HG03457 (cell line): ENCODE measurements around the gene SLC28A1.
"Not testable (repeated sequence)": the region's sequence is repeated elsewhere in the genome, so short reads cannot be mapped to it uniquely, and the experiment has no call there.

Experiments used
- ATAC-seq: cut with Tn5 transposase; IDR thresholded peaks from one replicate; pipeline ENCODE4 v1.9.1; 2021; ENCODE audit warnings: moderate number of reproducible peaks; ENCODE audit not compliant: unreplicated experiment

SLC28A1 gene

DNA sequence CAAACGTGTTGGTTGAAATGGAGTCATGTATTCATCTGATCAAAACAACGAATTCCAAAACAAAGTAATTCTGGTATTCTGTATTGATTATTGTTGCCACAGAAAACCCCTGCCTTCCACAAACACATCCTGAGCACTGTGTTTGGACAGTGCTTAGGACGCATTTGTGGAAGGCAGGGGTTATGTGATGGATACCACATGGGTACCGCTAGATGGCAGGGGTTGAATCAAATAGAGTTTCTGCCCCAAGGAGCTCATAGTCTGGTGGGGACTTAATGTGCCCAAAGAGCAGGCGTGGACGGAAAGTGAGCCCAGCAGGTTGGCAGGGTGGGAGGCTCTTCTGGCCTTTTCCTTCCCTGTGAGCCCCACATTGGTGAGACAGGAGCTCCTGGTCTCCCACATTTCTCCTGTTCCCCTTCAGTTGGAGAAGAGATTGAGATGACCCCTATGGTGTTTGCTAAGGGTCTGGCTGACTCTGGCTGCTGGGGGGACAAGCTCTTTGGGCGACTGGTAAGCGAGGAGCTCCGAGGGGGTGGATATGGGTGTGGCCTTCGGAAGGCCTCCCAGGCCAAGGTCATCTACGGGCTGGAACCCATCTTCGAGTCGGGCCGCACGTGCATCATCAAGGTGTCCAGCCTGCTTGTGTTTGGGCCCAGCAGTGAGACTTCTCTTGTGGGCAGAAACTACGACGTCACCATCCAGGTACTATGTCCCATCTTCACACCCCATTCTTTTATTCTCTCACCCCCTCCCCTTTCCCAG is 22.1 kb upstream of the SLC28A1 start:
- ATAC-seq: no peak

DNA sequence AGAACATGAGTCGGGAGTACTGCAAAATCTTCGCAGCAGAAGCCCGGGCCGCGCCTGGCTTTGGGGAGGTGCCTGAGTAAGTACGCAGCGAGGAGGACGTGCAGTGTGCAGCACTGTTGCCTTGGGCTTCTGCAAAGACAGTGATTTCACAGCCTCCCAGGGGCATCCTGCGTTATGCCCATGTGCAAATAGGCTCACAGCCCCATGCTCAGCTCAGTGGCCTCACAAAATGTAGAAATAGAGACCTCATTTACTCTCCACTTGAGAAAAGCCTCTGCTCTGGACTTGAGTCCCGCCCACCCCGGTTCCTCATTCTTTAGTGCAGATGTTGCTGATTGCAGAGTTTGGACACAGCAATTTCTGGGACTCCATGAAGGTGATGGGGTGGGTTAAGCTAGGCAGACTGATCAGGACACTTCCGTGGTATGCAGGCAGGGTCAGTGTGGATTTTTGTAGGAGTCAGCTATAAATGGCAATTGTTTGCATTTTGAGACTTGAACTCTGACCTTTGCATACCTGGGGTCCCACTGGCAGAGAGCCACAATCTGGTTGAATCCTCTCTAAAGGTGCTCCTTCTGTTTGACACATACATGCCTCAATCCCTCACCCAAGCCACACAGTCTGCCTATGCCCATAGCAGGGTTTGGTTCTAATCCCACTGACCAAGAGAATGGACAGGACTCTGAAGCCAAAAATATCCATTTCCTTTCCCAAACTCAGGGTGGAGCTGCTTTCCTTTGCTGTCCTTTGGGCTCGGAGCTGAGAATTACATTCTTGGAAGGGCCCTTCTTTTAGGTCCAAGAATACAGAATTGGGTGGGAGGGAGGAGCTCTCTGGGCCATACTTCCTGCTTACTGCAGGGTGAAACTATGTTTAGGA is 20.7 kb upstream of the SLC28A1 start:
- ATAC-seq: no peak

DNA sequence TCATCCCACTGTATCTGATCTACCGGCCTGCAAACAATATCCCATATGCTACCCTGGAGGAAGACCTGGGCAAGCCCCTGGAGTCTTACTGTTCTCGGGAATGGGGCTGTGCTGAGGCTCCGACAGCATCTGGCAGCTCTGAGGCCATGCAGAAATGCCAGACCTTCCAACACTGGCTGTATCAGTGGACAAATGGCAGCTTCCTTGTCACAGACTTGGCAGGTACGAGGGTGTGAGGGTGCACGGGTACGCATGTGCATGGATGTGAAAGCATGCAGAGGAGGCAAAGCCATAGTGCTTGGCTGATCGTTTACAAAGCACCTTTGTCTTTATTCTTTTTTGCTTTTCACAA is 20.0 kb upstream of the SLC28A1 start:
- no peak for ATAC-seq

DNA sequence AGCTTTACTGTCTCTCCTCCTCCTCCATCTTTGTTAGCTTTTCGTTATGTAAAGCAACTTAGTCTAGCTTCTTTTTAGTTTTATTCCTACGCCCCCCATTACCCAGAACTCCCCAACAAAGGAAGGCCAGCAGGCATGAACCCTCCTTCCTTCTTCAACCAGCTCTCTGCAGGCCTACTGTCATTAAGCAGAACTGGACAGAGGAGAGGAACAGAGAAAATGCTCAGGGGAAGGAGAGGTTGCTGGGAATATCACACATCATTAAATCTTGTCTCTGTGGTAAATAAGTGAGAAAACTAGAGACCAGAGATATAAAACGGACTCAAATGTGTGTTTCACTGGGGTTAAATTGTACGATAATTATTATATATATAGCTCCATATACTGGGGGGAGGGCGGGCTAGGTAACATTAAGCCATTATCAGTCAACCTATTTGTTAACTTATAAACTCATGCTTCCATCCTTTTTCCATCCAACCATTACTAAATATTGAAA is 19.3 kb upstream of the SLC28A1 start:
- ATAC-seq: no peak

DNA sequence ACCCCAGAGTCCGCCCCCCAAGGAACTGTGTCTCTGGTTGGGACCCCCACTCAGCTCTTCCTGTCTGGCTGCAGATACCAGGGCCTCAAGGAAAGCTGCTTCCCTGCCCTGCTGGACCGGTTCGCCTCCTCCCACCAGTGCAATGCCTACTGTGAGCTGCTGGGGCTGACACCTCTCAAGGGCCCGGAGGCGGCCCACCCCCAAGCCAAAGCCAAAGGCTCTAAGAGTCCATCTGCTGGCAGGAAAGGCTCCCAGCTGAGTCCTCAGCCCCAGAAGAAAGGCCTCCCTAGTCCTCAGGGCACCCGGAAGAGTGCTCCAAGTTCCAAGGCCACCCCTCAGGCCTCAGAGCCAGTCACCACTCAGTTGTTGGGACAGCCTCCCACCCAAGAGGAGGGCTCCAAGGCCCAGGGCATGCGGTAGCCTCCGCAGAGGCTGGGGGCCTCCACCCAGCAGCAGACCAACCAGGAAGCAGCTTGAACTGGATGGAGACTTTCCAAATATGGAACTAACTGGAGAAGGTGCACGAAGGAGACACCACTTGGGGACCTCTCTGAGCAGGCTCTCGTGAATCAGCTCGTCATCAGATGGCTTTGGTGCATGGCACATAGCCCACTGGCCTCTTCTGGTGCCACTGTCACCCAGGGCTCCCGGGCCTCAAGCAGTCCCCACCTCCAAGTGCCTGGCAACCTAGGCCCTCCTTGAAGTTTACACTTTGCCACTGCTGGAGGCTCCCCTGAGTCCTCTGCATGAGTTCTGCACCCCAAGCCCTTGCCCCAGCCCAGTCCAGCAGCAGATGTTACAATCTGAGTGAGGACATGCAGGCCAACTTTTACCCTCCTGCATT is 16.2 kb upstream of the SLC28A1 start:
- no peak for ATAC-seq

DNA sequence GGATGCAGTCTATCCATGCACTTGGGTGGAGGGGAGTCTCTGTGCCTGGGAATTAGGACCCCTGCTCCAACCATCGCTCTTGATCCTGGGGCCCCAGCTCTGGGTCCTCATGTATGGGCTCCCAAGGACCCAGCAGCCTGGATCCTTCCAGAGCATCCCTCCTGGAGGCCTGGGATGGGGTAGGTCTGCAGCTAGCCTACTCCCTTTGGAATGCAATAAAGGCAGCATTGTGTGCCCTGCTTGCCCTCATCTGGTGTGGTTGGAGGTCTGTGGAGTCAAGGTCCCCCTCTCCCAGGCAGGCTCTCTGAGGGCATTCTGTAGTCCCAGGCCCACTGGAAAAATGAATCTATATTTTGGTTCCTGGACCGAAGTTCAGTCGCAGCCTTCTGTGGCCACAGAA is 15.0 kb upstream of the SLC28A1 start:
- ATAC-seq: no peak

DNA sequence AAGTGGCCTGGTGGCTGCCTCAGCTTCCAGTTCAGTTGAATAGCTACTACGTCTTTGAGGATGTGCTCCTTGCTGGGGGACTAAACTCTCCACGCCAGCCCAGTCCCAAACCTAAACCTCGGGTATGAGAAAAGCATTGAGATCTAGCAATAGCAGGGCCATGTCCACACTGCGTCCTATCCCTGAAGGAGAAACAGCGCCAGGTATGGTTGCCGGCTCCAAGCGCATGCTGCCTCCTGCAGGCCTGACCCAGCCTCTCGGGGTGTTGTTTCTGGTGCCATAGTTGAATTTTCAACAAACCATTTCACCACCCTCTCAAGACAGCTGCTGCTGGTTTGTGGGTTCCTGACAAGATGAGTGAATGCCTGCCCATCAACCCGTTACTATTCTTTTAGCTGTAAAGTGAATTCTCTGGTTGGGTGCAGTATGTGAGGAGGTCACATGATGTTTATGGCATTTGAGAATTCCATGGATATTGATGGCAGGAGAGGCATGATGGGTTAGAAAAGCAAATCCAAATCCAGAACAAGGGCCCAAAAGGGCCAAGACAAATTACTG is 13.0 kb upstream of the SLC28A1 start:
- ATAC-seq: no peak

DNA sequence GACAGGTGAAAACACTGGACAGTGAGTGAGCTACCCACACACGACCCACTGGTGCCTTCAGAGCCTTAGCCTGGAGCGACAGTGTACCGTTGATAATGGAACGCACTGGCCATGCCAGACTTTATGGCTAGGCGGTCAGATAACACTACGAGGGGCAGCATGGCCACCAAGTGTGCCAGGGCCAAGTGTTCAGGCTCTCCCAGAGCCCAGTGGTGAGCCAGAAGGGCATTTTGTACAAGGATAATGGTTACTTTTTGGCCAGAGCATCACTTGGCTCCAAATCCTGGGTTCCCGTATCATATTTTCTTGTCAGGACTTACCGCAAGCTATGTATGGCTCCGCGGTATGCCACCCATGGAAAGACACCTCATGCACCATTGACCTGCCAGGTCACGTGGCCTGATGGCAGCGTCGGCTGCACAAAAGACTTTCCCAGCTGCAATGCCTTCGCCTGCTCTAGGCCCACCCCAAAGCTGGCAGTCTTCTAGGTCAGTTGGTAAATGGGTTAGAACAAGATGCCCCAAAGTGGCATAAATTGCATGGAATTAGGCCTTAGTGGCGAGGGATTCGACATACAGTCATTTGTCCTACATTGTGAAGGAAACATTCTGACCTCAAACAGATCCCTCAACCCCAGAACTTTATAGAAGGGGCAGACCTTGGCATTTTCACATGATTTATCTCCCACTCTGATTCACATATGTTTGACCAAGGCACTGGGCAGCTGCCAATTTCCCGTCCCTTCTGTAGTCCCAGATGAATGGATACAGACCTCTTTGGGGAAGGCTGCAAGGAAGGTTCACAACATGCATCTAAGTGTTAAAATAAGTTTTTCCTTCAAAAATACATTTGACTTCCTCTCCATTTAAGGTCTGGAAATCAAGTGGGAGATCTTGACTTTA is 12.2 kb upstream of the SLC28A1 start:
- no peak for ATAC-seq

DNA sequence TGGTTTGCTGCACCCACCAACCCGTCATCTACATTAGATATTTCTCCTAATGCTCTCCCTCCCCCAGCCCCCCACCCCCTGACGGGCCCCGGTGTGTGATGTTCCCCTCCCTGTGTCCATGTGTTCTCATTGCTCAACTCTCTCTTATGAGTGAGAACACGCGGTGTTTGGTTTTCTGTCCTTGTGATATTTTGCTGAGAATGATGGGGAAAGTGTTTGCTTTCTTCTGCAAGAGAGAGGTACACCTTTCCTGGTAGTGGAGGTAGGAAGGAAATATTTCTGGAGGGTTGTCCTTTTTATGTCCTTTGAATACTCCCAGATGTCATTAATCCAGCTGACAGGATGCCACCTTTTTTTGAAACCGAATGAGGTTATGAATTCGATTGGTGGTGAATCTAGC is 10.5 kb upstream of the SLC28A1 start:
- ATAC-seq: no peak

DNA sequence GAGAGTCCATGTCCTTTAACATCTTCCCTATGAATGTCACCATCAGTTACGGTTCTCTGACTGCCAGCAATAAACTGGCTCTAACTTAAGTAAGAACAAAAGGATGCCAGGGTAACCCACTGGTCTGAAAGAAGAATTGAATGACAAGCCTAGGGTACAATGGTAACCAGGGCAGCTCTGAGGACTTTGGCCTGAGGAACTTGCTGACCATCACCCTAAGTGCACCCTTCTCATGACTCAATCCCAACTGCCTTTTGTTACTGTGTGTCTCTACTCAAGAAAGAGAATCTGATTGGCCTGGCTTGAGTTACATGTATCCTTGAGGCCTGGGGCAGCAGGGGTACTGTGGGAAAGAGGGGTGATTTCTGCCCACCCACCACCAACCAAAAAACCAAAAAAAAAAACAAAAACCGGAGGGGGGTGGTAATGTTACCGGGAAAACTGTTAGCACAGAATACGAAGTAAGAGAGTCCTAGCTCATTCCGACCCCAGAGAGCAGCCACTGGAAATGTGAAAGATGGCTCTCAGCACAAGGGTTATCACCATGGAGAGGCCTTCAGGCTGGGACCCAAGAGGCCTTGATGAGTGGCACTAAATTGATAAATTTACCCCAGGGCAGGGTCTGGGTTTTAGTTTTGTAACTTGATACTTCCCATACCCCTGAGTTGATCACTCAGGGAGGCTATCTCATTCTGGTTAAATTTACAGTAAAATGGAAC is 9.3 kb upstream of the SLC28A1 start:
- ATAC-seq: no peak

DNA sequence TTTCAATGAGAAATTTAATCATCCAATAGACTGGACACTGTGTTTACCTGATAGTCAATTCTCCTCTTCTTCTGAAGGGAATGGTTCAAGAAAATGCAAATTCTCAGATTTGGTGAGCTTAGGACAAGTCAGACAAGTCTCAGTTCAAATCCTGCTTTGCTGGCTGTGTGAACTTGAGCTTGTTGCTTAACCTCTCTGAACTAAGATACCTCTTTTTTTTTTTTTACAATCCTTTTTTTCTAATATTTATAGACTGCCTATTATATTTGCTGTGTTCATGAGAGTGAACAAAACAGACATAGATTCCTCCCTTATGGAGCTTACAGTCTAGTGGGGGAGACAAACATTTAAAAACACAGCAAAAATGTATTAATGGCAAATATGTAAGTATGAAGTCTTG is 8.2 kb upstream of the SLC28A1 start:
- ATAC-seq: no peak

DNA sequence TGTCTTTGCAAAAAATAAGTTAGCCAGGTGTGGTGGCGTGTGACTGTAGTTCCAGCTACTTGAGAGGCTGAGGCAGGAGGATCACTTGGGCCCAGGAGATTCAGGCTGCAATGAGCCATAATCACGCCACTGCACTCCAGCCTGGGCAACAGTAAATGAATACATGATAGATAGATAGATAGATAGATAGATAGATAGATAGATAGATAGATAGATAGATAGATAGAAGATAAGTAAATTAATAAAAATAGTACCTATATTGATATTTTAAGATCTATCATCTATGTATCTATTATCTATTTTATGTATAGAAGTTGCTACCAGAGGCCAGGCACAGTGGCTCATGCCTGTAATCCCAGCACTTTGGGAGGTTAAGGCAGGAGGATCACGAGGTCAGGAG is 6.8 kb upstream of the SLC28A1 start:
- ATAC-seq: not testable (repeated sequence)

DNA sequence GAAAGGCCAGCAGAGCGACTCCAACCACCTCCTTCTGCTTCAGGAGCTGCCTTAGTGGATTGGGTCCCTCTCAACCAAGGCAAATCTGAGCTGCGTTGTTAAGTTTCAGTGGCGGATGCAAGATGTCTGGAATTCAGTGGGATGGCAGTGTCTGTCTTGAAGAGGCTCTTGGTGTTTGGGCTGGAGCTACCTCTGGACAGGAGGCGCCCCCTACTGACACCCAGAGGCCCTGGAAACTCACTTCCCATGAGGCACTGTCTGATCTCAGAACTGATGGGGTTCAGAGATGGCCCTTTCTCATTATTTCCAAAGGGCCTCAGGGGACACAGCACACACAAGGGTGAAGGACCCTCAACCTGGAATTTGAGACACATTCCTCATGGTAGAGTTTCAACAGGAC is 6.0 kb upstream of the SLC28A1 start:
- ATAC-seq: no peak

DNA sequence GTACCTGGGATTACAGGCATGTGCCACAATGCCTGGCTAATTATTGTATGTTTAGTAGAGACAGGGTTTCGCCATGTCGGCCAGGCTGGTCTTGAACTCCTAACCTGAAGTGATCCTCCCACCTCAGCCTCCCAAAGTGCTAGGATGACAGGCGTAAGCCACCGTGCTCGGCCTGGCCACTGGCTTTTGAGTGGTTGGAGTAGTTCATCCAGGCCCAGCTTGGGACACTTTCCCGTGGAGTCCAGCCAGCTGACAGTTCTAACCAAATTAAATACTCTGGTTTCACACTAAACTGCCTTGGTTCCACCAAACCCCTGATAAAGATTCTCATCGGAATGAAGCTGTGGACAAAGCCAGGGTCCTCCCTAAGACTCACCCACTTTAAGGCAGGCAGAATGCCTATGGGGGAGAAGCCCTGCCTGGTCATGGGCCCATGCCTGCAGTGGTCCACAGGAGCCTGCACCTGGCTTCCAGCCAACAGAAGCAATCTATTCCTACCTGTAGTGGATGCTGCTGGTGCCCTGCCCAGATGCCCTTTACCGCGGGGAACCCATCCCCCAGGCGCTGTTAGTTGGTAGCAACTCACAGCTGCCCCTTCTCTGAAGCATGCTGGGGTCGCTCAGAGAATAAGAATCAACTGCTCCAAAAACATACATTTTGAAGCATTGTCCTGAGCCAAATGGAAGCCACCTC is 5.2 kb upstream of the SLC28A1 start:
- no peak for ATAC-seq

DNA sequence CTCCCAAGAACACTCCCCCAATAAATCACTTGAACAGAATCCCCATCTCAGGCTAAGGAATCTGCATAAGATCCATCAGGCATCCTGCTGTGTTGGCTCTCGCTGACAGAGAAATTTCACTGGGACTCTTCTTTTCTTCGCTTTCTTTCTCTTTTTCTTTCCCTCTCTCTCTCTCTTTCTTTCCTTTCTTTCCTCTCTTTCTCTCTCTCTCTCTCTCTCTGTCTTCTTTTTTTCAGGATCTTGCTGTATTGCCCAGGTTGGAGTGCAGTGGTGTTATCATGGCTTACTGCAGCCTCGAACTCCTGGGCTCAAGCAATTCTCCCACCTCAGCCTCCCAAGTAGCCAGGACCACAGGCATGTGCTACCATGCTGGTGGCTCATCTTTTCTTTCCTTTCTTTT is 4.5 kb upstream of the SLC28A1 start:
- no peak for ATAC-seq

DNA sequence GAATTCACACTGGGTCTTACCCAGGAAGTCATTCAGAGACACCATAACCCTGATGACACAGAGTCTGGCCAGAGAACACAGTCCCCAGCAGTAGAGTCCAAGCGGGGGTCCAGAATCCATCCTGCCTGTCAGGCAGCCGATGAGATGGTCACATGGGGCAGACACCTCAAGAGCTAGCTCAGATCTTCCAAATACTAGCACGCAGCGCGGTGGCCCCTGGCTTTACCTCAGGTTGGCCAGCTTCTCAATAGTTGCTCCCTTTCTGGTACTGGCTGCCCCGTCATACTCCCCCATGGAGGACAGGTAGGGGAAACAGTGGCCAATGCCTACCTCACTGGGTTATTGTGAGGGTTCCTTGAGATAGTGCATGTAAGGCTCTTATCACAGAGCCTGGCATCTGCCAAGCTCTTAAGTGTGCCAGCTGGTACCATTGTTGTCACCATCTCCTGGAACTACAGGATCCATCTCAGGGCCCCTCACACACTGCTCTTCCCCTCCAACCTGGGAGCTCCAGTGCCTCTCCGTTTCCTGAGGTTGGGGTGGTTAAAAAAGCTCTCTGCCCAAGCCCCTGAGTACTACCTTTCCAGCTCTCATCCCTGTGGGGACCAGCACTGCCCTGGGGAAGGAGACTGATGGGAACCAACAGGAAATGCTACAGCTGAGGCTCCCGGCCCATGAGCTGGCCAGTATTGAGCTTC is 3.5 kb upstream of the SLC28A1 start:
- no peak for ATAC-seq

DNA sequence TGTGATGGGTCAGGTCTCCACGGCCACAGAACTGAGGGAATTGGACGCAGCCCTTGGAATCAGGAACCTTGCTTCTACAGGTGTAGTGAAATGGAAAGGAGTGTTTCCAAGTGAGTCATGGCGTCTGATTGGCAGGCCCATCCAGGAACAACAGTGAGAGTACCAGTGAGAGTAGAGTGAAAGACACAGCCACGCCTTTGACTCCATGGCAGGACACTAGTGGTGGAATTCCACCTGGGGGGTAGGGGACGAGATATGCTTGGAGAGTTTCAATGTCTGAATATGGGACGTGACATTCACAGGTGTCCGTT is 3.0 kb upstream of the SLC28A1 start:
- no peak for ATAC-seq

DNA sequence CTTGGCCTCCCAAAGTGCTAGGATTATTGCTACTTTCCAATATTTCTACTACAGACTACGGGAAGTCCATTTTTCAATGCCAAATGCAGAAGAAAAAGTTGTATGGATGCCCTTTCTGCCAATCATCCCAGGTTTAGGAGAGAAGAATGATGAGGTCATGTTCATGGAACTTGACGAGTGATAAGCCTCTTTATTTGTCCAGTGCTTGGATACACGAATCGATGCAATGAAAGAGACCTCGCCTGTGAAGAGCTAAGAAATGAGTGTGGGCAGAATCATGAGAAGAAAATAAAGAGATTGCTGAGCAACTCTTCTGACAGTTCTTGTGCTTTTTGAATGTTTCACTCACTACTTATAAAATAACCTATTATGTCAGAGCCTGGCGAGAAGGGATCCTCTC is 996 bp upstream of the SLC28A1 start:
- no peak for ATAC-seq
